ENCODE results near the gene EPHB3. TPM values are rescaled to one million over a fixed set of nuclear protein-coding genes. Genes with fewer than 3 reads are reported as not detected.
"Not testable (repeated sequence)": the region's sequence is repeated elsewhere in the genome, so short reads cannot be mapped to it uniquely, and the experiment has no call there.

The EPHB3 gene
- total RNA-seq, 1 experiment from 2014 or later, result 0.37 TPM

GRCh38 chr3:184622156-184622555 lies 60.6 kb downstream of the EPHB3 start:
- in situ Hi-C loops (cut with HindIII; ENCODE audit: low pct_unique_long_range_greater_than_20kb, low sequenced_read_pairs); DNase-seq (ENCODE audit: low read depth, low spot score): not testable (repeated sequence)

GRCh38 chr3:184626923-184627322 lies 65.3 kb downstream of the EPHB3 start:
- in situ Hi-C loops (cut with HindIII; ENCODE audit: low pct_unique_long_range_greater_than_20kb, low sequenced_read_pairs), result no loop called here
- DNase-seq (ENCODE audit: low read depth, low spot score), result no peak

- DNase-seq (ENCODE audit: low read depth, low spot score), result no peak
- in situ Hi-C loops (cut with HindIII; ENCODE audit: low pct_unique_long_range_greater_than_20kb, low sequenced_read_pairs), result no loop called here
Measured at GRCh38 chr3:184629555-184630160, 68.1 kb downstream of the EPHB3 start.

GRCh38 chr3:184630861-184631471 lies 69.4 kb downstream of the EPHB3 start:
- DNase-seq (ENCODE audit: low read depth, low spot score), result no peak
- in situ Hi-C loops (cut with HindIII; ENCODE audit: low pct_unique_long_range_greater_than_20kb, low sequenced_read_pairs), result no loop called here

- in situ Hi-C loops (cut with HindIII; ENCODE audit: low pct_unique_long_range_greater_than_20kb, low sequenced_read_pairs), result no loop called here
- no peak for DNase-seq (ENCODE audit: low read depth, low spot score)
Measured at GRCh38 chr3:184631472-184631861, 69.9 kb downstream of the EPHB3 start.

Other genes starting within 250 kb of the EPHB3 start
- gene EIF4G1, start 247.2 kb upstream of the EPHB3 start, total RNA-seq (2014; rRNA removed; shearing (Covaris generic)), result 211 and 237 TPM in 2 replicates
- 17.7 and 19.5 TPM in 2 replicates for gene FAM131A, start 224.2 kb upstream of the EPHB3 start, total RNA-seq (2014; rRNA removed; shearing (Covaris generic))
- 5.7 and 5.9 TPM in 2 replicates for gene CLCN2, start 200.2 kb upstream of the EPHB3 start, total RNA-seq (2014; rRNA removed; shearing (Covaris generic))
- gene POLR2H, start 200.1 kb upstream of the EPHB3 start, total RNA-seq (2014; rRNA removed; shearing (Covaris generic)), result 131 and 144 TPM in 2 replicates
- 1.1 TPM in 1 of 2 replicates, not detected in the other for gene THPO, start 183.6 kb upstream of the EPHB3 start, total RNA-seq (2014; rRNA removed; shearing (Covaris generic))
- 2.8 and 2.9 TPM in 2 replicates for gene CHRD, start 181.7 kb upstream of the EPHB3 start, total RNA-seq (2014; rRNA removed; shearing (Covaris generic))
- gene MAGEF1, start 150.3 kb downstream of the EPHB3 start, total RNA-seq (2014; rRNA removed; shearing (Covaris generic)), result 39.5 and 43.4 TPM in 2 replicates